Activated CD4-positive, alpha-beta T cell treated with anti-CD3 and anti-CD28 coated beads for 1 hour (primary cell): ENCODE measurements around the gene CCL5.
A peak's percentile ranks its signal among the peaks of the same experiment; 100 is the strongest.

Experiments
- DNase-seq: peaks from one replicate; pipeline ENCODE4 v3.0.0-alpha.2; 2020

The CCL5 gene

DNA sequence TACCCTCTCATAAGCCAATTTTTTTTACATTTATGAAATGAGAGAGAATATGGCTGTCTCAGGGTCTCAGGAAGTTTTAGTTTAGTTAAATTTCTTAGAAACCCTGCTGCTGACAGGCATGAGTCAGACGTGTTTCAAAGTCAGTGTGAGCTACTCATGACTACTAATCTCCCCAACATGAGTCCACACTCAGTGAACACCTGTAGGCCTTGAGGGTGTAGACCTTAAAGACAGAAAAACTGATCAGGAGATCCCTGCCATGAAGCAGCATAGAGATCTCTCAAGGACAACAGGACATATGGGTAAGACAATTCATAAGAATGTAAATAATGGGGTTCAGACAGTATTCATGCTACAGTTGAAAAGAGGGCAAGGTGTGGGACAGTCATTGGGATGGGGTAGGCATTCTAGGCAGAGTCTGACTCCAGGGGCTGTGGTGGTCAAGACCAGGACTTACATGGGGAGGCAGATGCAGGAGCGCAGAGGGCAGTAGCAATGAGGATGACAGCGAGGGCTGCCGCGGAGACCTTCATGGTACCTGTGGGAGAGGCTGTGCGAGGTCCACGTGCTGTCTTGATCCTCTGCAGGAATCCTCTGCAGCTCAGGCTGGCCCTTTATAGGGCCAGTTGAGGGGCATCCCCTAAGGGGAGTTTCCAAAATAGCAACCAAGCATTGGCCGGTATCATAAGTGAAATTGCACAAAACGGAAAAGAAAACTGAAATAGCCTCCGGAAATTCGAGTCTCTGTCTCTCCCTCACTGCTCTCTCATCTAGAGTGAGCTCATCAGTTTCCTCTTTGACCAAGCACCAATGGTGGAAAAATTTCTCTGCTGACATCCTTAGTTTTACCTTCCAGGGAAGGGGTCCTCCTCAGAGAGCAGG lies at the start of gene CCL5:
CCL5 (minus strand) TSS at position 588 of the 882 bp plus-strand sequence.
- peak; percentile 14 for DNase-seq

DNA sequence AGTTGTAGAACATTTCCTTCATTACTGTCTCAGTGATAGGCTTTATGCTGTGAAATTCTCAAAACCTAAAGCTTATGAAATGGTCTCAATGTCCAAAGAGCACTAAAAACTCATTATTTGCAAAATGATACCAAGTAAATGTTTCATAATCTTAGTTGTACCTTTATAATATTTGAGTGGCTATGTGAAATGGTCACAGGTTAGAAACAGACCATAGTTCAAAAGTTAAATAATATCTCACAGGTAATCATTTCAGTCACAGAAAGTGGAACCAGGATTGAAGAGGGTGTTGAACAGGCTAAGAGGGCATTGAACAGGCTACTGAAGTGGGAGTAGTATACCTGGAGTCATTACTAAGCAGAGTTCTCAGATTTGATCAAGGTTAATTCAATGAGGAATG lies 47.6 kb upstream of the CCL5 start:
- no peak for DNase-seq

DNA sequence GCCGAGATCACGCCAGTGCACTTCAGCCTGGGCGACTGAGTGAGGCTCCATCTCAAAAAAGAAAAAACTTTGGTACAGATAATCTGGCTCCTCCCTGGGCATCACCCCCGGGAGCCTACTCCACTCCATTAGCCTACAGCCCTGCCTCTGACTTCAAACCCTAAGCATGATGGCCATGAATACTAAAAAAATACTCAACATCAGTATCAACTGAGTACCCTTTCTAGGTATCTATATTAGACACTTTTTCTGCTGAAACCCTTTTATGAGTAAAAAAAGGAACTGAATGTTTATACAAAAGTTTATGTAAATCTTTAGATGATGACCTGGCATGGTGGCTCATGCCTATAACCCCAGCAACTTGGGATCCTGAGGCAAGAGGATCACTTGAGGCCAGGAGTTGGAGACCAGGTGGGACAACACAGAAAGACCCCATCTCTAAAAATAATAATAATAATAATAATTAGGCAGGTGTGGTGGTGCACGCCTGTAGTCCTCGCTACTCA lies 43.5 kb upstream of the CCL5 start:
- DNase-seq: no peak

DNA sequence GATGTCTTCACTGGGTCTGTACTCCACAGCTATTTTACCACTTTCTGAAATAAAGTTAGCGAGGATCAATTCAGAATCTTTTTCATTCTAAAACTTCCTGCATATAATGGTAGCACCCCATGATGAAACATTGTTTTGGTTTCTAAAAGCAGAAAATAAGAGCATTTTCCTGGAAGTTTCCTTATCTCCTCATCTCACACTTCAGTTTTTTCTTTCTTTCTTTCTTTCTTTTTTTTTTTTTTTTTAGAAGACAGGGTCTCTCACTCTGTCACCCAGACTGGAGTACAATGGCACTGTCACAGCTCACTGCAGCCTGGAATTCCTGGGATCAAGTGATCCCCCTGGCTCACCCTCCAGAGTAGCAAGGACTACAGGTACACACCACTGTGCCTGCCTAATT lies 40.1 kb upstream of the CCL5 start:
- DNase-seq: no peak

DNA sequence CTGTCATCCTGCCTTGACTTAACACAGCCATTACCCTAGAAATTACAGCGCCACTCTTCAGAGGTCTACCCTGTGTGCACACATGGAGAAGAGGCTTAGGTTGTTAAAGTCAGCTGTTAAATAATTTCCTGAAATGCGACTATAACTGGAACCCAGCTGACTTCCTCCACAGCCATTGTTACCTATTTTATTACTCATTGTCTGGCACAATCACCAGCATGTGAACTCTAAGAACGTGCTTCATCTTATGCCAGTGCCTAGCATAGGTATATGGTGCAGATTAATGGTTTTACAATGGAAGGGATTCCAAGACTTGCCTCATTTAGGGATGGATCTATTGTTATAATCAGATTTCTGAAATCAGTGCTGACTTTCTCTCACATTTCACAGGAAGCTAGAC lies 38.5 kb upstream of the CCL5 start:
- no peak for DNase-seq

DNA sequence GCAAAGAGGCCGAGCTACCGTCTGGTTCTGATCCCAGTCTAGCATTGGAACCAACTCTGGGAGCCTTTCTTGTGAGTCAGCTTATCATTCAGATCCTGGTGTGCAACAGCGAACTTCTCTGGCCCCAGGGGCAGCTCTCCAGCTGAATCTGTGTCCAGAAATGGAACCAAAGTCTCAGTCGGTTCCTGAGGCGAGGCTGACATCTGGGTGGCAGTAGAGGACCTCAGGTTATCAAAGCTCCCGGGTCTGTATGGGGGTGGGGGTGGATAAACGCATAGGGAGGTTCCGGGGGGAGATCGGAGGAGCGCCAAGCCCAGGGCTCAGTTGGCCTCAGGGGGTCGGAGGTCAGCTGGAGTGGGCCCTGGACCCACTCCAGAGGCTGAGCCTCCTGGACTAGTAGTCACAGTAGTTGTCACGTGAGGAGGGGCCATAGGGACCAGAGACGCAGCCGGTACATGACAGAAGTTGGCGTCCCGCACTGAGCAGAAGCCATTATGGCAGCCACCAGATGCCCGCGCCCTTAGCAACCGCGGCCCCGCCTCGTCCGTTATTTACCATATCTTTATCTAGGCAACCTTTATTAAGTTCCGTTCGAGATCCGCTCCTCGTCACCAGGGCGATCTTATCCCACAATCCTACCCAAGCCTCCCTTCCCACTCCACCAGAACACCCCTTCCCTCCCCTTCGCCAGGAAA lies 37.5 kb upstream of the CCL5 start:
- DNase-seq: no peak

DNA sequence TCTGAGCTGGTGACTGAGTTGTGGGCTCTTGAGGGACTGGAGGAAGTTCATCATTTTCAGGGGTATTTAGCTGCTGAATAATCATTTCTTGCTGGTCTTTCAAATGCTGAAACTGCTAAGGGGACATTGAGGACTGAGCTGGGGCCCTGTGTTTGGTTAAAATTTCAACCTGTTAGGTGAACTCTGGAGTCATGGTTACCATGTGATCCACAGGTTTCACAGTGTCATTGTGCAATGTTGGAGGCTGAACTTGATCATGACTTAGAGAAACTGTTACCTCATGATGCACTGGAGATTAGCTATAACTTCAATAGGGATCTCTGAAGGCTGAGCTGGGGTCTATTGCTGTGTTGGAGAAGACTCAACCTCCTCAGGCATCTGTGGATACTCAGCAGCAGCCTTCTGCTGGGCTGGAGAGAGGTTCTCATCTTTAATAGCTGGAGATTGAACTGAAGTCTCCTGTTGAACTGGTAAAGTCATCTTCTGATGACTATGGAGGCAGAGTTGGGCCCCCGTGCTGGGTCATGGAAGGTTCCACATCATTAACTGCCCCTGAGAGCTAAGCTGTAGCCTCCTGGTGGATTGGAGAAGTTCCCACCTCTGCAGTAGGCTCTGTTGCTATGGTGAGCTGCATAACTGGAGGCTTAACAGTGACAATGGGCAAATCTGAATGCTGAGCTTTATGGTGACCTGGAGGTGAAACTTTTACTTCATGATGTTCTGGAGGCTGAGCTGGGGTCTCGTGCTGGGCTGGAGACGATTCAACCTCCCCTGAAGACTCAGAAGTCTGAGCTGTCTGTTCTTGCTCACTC lies 35.2 kb upstream of the CCL5 start:
- no peak for DNase-seq

DNA sequence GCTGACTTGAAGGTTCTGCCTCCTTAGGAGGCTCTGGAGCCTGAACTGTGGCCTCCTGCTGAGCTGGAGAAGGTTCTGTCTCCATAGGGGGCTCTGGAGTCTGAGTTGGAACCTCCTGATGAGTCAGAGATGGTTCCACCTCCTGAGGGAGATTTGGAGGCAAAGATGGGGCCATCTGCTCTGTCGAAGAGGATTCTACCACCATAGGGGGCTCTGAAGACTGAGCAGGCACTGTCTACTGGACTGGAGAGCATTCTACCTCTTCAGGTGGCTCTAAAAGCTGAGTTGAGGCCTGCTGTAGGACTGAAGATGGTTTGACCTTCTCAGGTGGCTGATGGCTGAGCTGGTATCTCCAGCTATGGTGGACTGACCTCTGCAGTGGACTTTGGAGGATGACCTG lies 34.2 kb upstream of the CCL5 start:
- no peak for DNase-seq

DNA sequence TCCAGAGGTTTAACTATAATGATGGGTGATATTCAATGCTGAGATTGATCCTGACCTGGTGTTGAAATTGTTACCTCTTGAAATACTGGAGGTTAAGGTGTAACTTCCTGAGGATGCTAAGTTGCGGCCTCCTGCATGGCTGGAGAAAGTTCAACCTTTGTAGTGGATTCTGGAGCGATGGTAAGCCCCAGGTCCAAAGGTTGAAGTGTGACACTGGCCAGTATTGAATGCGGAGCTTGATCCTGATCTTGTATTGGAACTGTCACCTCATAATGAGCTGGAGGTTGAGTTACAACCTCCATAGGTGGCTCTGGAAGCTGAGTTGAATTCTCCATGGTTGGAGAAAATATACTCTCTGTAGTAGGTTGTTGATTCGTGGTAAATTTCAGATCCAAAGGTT lies 33.4 kb upstream of the CCL5 start:
- DNase-seq: no peak

DNA sequence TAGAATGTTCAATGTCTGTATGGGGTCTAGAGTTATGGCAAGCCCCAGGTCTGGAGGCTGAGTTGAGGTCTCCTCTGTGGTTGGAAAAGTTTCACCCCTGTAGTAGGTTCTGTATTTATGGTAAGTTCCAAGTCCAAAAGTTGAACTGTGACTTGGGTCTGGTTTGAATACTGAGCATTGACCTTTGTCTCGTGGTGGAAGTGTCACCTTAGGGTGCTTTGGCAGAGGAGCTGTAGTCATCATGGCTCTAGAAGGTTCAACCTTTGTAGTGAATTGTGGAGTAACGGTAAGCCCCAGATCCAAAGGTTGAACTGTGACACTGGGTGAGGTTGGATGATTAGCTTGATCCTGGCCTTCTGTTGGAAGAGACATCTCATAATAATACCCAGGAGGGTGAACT lies 32.8 kb upstream of the CCL5 start:
- no peak for DNase-seq

DNA sequence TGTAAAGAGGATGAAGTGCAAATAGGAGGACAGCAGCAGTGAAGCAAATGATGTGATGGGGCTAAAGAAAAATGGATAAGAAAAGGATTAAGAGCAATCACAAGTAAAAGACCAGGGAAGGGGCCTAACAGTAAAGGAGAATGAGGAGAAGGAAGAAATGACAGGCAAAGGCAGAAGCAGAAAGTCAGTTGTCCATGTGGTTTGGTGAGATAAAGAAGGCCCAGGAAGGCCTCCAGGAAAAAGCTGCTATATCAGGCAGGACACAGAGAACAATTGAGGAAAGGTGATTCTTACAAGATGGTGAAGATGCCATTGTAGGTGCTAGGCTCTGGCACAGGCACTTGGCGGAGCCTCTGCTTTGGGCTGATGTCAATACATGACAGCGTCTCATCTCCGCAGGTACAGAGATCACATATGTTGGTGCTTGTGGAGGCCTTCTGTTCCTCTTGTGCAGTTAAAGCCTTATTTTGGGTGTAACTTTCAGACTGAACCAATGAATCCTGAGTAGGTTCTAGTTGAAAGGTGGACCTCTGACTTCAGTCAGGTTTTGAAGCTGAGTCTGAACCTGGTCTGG lies 32.3 kb upstream of the CCL5 start:
- no peak for DNase-seq

DNA sequence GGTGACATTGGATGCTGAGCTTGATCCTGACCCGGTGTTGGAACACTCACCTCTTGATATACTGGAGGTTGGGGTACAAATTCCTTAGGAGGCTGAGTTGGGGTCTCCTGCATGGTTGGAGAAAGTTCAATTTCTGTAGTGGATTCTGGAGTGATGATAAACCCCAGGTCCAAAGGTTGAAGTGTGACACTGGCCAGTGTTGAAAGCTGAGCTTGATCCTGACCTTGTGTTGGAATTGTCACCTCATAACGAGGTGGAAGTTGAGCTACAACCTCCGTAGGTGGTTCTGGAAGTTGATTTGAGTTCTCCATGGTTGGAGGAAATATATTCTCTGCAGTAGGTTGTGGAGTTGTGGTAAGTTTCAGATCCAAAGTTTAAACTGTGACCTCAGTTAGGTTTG lies 29.2 kb upstream of the CCL5 start:
- no peak for DNase-seq

DNA sequence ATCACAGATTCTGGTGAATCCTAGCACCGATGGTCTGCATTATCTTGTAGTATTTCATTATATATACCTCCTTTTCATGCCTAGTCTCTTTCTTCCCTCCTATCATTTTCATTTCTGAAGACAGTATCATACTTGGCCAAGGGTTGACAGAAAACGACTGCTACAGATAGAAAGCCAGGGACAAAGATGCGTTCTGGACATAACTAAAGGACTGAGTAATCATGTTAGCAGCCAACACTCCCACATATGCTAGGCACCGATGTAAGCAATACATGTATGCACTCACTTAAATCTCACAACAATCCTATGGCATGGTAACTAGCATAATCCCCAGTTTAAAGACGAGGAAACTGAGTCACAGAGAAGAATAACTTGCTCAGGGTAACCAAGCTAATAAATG lies 27.5 kb upstream of the CCL5 start:
- DNase-seq: no peak

DNA sequence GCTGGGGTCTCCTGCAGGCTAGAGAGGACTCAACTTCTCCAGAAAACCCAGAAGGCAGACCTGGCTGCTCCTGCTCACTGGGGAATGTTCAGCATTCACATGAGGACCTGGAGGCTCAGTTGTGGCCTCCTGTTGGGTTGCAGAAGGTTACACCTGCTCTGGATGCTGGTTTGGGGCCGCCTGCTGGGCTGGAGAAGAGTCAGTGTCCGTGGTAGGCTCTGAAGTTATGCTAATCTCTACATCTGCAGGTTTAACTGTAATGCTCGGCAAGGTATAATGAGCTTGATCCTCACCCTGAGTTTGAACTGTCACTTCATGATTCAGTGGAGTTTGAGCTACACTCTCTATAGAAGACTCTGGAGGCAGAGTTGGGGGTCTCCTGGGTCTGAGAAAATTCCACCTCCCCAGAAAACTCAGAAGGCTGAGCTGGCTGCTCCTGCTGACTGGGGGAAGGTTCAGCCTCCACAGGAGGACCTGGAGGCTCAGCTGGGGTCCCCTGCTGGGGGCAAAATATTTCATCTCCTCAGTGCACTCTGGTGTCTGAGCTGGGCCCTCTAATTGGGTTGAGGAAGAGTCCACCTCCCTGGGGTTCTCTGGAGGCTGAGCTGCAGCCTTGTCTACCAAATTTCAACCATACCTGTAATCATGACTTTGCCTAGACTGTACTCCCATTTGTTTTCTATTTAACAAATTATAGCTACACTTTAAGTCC lies 26.9 kb upstream of the CCL5 start:
- DNase-seq: no peak

DNA sequence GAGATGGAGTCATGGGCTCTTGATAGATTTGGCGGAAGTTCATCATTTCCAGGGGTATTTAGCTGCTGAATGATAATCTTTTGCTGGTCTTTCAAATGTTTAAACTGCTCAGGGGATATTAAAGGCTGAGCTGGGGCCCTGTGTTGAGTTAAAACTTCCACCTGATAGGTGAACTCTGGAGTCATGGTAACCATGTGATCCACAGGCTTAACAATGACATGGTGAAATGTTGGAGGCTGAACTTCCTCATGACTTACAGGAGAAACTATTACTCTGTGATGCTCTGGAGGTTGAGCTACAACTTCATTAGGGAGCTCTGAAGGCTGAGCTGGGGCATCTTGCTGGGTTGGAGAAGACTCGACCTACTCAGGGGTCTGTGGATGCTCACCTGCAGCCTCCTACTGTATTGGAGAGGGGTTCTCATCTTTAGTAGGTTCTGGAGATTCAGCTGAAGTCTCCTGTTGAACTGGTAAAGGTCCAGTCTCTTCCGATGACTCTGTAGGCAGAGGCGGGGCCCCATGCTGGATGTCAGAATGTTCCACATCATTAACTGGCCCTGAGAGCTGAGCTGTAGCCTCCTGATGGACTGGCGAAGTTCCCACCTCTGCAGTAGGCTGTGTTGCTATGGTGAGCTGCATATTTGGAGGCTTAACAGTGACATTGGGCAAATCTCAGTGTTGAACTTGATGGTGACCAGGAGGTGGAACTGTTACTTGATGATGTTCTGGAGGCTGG lies 26.2 kb upstream of the CCL5 start:
- DNase-seq: no peak

DNA sequence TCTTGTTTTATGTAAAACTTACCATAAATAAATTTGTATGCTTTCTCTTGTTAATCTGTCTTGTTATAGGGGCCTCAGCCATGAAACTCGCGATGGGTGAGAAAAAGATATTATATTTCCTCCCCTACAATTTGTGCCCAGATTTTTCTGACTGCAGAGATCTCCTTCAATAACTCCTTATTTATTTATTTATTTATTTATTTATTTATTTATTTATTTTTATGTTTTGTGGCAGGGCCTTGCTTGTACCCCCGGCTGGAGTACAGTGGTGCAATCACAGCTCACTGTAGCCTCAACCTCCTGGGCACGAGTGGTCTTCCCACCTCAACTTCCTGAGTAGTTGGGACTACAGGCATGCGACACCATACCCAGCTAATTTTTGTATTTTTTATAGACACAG lies 23.3 kb upstream of the CCL5 start:
- no peak for DNase-seq

DNA sequence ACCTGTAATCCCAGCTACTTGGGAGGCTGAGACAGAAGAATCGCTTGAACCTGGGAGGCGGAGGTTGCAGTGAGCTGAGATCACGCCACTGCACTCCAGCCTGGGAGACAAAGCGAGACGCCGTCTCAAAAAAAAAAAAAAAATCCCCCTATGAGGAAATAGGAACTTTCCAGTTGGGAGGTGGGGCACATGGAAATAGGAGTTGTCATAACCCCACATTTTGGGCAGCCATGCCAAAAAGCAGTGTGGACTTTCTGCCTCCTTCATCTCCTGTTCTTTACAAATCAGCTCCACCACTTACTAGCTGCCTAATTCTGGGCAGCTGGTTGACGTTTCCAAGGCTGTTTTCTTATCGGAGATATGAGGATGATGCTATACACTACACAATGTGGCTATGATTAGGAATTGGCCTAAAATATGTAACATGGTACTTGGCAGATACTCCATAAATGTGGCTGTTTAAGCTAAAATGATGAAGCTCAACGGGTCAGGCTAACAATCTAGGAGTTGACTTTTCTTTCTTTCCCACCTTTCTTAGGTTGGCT lies 21.5 kb upstream of the CCL5 start:
- DNase-seq: no peak

DNA sequence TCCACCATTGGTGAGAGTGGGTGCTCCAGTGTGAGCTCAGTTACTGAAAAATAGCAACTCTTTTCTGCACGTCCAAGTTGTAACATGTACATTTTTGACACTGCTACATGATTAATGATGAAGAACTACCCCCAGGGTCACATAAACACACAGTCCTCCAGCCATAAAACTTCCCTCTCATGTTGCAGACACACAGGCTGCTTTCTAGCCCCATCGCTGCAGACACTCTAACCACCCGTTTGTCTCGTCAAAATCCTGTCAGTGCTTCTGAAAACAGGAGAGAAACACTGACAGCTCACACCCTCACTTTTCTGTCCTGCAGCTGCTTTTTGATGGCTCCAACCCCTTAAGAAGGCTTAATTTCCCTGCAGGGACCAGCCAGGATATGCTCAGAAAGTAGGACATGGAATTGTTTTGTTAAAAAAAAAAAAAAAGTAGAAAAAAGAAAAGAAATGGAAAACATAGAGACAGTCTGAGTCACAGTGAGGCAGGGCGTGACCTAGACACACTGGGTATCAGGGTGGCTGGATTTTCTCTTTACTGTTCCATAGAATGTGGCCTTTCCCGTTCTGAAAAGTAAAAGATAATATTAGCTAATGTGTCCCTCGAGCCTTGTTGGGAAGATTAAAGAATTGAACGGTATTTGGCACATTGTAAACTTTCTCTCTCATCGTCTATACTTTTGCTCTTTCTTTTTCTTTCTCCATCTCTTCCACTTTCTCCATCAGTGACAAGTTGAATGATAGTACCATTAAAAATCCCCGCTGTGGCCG lies 20.7 kb upstream of the CCL5 start:
- no peak for DNase-seq

DNA sequence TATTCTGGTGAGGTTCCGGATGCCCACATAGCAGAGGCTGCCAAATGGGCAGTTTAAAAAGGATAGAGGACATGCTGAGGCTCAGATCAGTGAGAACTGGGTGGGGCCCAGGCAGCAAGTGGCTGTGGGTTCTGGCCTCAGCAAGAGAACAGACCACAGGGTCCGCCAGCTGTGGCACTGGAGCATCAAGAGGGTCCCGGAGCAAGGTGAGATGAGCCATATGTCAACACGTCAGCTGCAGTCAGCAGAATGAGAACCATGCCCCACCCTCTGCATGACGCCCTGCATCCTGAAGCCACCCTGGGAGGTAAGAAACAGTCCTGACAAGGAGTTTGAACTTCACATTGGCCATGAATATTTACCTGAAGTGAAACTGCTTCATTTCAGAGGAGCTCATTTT lies 20.1 kb upstream of the CCL5 start:
- no peak for DNase-seq

DNA sequence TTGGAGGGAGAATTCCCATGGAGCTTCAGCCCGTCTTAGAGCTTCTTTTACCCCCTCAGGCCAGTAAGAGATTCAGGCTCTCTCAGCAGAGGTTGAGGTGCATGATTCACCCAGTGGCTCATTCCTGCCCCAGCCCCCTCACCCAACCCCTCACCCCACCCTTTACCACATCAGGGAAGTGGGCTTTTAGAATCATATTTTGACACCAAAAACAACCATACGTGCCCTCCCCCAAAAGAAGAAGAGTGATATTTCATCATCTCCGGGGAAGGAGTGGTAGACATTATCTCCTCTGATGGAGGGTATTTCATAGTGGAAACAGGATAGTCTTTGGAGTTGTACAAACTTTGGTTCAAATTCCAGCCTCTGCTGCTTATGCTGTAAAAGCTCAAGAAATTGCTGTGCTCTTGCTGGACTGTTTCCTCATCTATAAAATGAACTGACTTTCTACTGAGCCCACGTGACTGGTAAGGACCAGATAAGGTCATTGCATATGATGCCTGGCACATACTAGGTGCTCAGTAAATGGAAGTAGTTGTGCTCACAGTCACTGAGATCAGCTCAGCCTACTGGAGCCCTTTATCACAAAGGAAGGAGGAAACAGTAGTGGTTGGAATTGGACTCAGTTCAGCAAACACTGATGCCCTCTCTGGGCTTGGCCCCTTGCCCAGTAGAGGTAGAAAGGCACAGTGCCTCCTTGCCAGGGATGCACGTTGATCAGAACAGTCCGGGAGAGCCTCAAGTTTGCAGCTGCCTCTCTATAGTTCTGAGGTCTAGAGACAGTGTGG lies 18.3 kb upstream of the CCL5 start:
- no peak for DNase-seq
